Tibial artery (tissue), 4 donors: ENCODE data around the gene PTPRS.

Experiments
- DNase-seq, 2 donors: peaks; one replicate each; pipeline ENCODE4 v3.0.0-alpha.2; 2019
- H3K27ac ChIP-seq, 2 donors: fragments of 200-600 bp; sonication (generic) in 1 of 2; 1 replicate in 1 of 2; 2 replicates in 1 of 2; pipeline ENCODE4 v1.5.1; 2018 to 2019; ENCODE audit warnings: mild to moderate bottlenecking in 1 of 2
- H3K27me3 ChIP-seq, 2 donors: fragments of 200-600 bp; sonication (generic) in 1 of 2; one replicate each; pipeline versions ENCODE4 v1.5.1 to v1.6.0; 2016 to 2019
- H3K36me3 ChIP-seq, 3 donors: fragments of 200-600 bp; sonication (generic) in 2 of 3; one replicate each; pipeline ENCODE4 v1.5.1; 2016 to 2019; ENCODE audit warnings: mild to moderate bottlenecking in 2 of 3
- H3K4me1 ChIP-seq, 4 donors: fragments of 200-600 bp; sonication (generic) in 2 of 4; 1 replicate in 3 of 4; 2 replicates in 1 of 4; pipeline ENCODE4 v1.5.1; 2016 to 2019
- H3K4me3 ChIP-seq, 2 donors: fragments of 200-600 bp; sonication (generic) in 1 of 2; 1 replicate in 1 of 2; 2 replicates in 1 of 2; pipeline ENCODE4 v1.5.1; 2018 to 2019; ENCODE audit warnings: mild to moderate bottlenecking in 2 of 2
- H3K9me3 ChIP-seq, 3 donors: fragments of 200-600 bp; sonication (generic) in 1 of 3; one replicate each; pipeline ENCODE4 v1.5.1; 2016 to 2019
- intact Hi-C: fragments of 100-400 bp; cut with DNase I; formaldehyde crosslinking; loops from one replicate; pipeline ENCODE4 v1.15.0; 2023; ENCODE audit warnings: low total_unique reads
- TF ChIP-seq, protein P1 (sequence below), 2 experiments: fragments of 200-600 bp in 1 of 2; fragments of 450-650 bp in 1 of 2; IDR thresholded peaks; one replicate each; pipeline ENCODE4 v1.5.1; 2017 to 2019; ENCODE audit warnings: antibody characterized with exemption in 2 of 2, mild to moderate bottlenecking in 1 of 2, moderate library complexity in 1 of 2

Gene PTPRS

DNA sequence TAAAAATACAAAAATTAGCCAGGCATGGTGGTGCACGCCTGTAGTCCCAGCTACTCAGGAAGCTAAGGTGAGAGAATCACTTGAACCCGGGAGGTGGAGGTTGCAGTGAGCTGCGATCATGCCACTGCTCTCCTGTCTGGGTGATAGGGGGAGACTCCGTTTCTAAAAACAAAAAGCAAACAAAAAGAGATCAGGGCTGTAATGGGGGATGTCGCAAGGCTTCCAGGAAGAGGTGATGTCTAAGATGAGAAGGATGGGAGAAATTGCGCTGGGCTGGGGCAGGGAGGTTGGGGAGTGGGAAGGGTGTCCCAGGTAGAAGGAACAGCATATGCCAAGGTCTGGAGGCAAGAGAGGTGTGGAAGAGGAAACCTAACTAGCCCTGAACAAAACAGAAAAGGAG is 36.1 kb downstream of the PTPRS start:
- Histone ChIP-seq H3K4me3 (no peak overlapping the region), H3K27me3 (no peaks in the 10 kb centered on the region), H3K4me1 (peaks cover 0 to 15% (median 6%) of the 10 kb centered on the region in 4 donors), H3K27ac (no peak overlapping the region), H3K36me3 (no peaks in the 10 kb centered on the region), H3K9me3 (no peaks in the 10 kb centered on the region)
- TF ChIP-seq, protein P1, sequence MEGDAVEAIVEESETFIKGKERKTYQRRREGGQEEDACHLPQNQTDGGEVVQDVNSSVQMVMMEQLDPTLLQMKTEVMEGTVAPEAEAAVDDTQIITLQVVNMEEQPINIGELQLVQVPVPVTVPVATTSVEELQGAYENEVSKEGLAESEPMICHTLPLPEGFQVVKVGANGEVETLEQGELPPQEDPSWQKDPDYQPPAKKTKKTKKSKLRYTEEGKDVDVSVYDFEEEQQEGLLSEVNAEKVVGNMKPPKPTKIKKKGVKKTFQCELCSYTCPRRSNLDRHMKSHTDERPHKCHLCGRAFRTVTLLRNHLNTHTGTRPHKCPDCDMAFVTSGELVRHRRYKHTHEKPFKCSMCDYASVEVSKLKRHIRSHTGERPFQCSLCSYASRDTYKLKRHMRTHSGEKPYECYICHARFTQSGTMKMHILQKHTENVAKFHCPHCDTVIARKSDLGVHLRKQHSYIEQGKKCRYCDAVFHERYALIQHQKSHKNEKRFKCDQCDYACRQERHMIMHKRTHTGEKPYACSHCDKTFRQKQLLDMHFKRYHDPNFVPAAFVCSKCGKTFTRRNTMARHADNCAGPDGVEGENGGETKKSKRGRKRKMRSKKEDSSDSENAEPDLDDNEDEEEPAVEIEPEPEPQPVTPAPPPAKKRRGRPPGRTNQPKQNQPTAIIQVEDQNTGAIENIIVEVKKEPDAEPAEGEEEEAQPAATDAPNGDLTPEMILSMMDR (IDR thresholded peaks at IDR 0.05), result no peak
- intact Hi-C loops, result no loop called here
- DNase-seq, result no peak

DNA sequence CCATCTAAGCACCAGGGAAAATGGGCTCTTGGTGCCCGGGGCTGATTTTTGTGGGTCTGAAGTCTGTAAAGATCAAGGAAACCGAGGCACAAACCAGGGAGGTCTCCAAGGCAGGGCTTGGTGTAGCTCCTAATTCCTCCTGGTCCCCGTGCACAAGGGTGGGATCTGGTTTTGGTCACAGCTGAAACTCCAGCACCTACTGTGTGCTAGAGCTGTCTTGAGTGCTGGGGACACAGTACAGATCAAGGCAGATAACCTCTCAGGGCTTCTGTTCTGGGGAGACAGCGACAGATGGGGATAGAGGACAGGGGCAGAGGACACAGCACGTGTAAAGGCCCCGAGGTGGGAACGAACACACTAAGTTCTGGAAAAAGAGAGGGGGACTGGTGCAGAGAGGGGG is 37.4 kb downstream of the PTPRS start:
- intact Hi-C loops, result no loop called here
- no peak overlapping the region for H3K4me3 ChIP-seq
- TF ChIP-seq, protein P1 (IDR thresholded peaks at IDR 0.05), result no peak
- H3K27ac ChIP-seq, result no peak overlapping the region
- no peaks in the 10 kb centered on the region for H3K36me3 ChIP-seq
- peaks cover 0 to 3% (median 1%) of the 10 kb centered on the region in 4 donors for H3K4me1 ChIP-seq
- H3K27me3 ChIP-seq, result no peaks in the 10 kb centered on the region
- no peaks in the 10 kb centered on the region for H3K9me3 ChIP-seq
- DNase-seq, result no peak

DNA sequence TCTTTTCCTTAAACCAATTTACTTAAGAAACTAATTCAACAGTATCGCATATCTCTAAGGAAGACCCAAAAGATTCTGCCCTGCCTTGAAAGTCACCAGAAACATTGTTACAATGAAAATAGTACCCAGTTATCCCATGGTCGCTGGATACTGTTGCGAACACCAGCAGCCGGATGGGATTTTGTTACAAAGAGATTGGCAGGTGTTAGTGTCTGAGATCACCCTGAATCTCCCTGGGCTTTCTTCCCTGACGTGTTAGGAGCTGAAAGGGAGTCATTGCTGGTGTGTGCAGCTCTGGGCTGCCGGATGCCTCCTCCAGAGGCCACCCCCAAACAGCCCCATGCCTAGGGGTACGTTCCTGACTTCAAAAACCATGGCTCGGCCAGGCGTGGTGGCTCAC is 38.2 kb downstream of the PTPRS start:
- Histone ChIP-seq H3K9me3 (no peaks in the 10 kb centered on the region), H3K4me3 (no peak overlapping the region), H3K27me3 (no peaks in the 10 kb centered on the region), H3K27ac (no peak overlapping the region), H3K36me3 (no peaks in the 10 kb centered on the region), H3K4me1 (no peaks in the 10 kb centered on the region)
- TF ChIP-seq, protein P1 (IDR thresholded peaks at IDR 0.05), result no peak
- intact Hi-C loops, result no loop called here
- DNase-seq, result no peak

DNA sequence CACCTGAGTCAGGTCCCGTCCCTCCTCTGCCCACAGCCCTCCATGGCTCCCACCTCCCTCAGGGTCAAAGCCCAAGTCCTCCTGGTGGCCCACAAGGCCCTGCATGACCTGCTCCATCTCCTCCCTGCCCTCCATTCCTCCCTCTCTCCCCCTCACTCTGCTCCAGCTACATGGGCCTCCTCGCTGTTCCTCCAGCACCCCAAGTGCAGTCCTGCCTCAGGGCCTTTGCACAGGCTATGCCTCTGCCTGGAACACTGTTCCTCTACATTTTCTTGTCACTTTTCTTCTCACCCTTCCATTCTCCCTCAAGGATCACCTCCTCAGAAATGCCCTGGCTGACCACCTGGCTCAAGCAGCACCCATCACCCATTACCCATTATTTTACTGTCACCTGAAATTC is 41.5 kb downstream of the PTPRS start:
- TF ChIP-seq, protein P1 (IDR thresholded peaks at IDR 0.05), result no peak
- intact Hi-C loops, result no loop called here
- H3K27me3 ChIP-seq, result no peaks in the 10 kb centered on the region
- no peaks in the 10 kb centered on the region for H3K36me3 ChIP-seq
- no peaks in the 10 kb centered on the region for H3K9me3 ChIP-seq
- H3K4me1 ChIP-seq, result peaks cover 0 to 1% (median under 1%) of the 10 kb centered on the region in 4 donors
- H3K4me3 ChIP-seq, result no peak overlapping the region
- no peak overlapping the region for H3K27ac ChIP-seq
- no peak for DNase-seq

DNA sequence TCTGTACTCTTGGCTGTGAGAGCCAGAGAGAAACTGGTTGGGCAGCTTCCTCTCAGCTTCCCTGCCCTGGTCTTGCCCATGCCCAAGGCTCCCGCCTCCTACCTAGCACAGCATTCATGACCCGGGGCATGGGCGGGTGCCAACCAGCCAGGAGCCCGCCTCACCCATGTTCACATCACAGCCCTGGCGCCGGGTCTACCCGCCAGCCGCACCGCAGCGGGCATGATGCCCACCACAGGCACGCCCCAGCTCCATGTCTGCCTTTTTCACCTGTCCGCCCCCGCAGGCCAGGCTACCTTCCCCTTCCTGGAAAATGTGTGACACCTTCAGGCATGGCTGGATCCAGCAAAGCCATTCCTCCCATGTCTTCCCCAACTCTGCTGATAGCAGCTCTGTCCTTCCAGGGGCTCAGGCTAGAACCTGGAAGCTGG is 42.1 kb downstream of the PTPRS start:
- Histone ChIP-seq H3K4me1 (peaks cover 0 to 8% (median 4%) of the 10 kb centered on the region in 4 donors), H3K36me3 (no peaks in the 10 kb centered on the region), H3K27ac (no peak overlapping the region), H3K9me3 (no peaks in the 10 kb centered on the region), H3K27me3 (no peaks in the 10 kb centered on the region), H3K4me3 (no peak overlapping the region)
- intact Hi-C loops, result no loop called here
- no peak for DNase-seq
- TF ChIP-seq, protein P1 (IDR thresholded peaks at IDR 0.05), result no peak

DNA sequence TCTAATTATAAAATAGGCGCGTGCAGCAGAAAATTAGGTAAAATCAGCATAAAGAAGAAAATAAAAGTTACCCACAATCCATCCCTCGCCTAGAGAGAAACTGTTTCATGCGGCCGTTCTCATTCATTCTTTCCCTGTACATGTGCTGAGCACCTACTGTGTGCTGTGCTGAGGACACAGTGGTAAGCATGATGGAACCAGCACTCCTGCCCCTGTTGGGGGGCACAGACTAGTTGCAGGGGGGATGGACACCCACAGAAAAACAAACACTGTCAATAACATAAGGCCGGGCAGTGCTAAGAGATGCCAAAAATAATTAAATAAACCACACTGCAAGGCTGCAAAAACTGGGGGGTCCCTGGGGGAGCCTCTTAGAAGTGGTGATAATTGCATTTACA is 43.3 kb downstream of the PTPRS start:
- no peak overlapping the region for H3K4me3 ChIP-seq
- DNase-seq, result no peak
- intact Hi-C loops, result no loop called here

More for the DNA sequence above, 43.3 kb downstream of the PTPRS start:
- no peak overlapping the region for H3K27ac ChIP-seq
- no peaks in the 10 kb centered on the region for H3K9me3 ChIP-seq
- H3K36me3 ChIP-seq, result no peaks in the 10 kb centered on the region
- no peaks in the 10 kb centered on the region for H3K27me3 ChIP-seq
- TF ChIP-seq, protein P1 (IDR thresholded peaks at IDR 0.05), result no peak
- H3K4me1 ChIP-seq, result peaks cover 0 to 18% (median 10%) of the 10 kb centered on the region in 4 donors
